ENCODE results near the gene CTDSPL.

CTDSPL gene

GRCh38 chr3:37968813-37969595, 107.3 kb downstream of the CTDSPL start:
- TF ChIP-seq TOX (CRISPR knock-in tag; IDR thresholded peaks at IDR 0.05; ENCODE audit: borderline replicate concordance), result no peak
- TF ChIP-seq ARNTL (CRISPR knock-in tag; IDR thresholded peaks at IDR 0.05; ENCODE audit: borderline replicate concordance, low read depth), result no peak
- TF ChIP-seq ZFP30 (CRISPR knock-in tag; IDR thresholded peaks at IDR 0.05), result no peak
- TF ChIP-seq BACH2 (CRISPR knock-in tag; IDR thresholded peaks at IDR 0.05; ENCODE audit: borderline replicate concordance), result no peak
- no peak for TF ChIP-seq PPARA (CRISPR knock-in tag; IDR thresholded peaks at IDR 0.05; ENCODE audit: borderline replicate concordance)
- no peak for TF ChIP-seq ZNF70 (CRISPR knock-in tag; IDR thresholded peaks at IDR 0.05)
- no peak for TF ChIP-seq CSDC2 (CRISPR knock-in tag; IDR thresholded peaks at IDR 0.05)
- no peak for TF ChIP-seq ESRRG (CRISPR knock-in tag; IDR thresholded peaks at IDR 0.05)
- no peak for TF ChIP-seq CSRNP3 (CRISPR knock-in tag; IDR thresholded peaks at IDR 0.05)
- TF ChIP-seq TCF4 (CRISPR knock-in tag; IDR thresholded peaks at IDR 0.05; ENCODE audit: borderline replicate concordance), result no peak
- no peak for TF ChIP-seq ZNF8 (CRISPR knock-in tag; IDR thresholded peaks at IDR 0.05)
- TF ChIP-seq POU6F1 (CRISPR knock-in tag; IDR thresholded peaks at IDR 0.05; ENCODE audit: borderline replicate concordance, low read depth), result no peak
- no peak for TF ChIP-seq CREB5 (CRISPR knock-in tag; IDR thresholded peaks at IDR 0.05; ENCODE audit: low read depth)
- TF ChIP-seq GLIS3 (CRISPR knock-in tag; IDR thresholded peaks at IDR 0.05), result no peak
- no peak for TF ChIP-seq TSHZ2 (CRISPR knock-in tag; IDR thresholded peaks at IDR 0.05)
- no peak for TF ChIP-seq RARB (CRISPR knock-in tag; IDR thresholded peaks at IDR 0.05)
- TF ChIP-seq SNAI2 (CRISPR knock-in tag; IDR thresholded peaks at IDR 0.05), result no peak
- no peak for TF ChIP-seq ZNF565 (CRISPR knock-in tag; conservative IDR thresholded peaks at IDR 0.05; ENCODE audit: low read depth)
- ATAC-seq, result no peak

GRCh38 chr3:37969596-37970100, 108.0 kb downstream of the CTDSPL start:
- no peak for ATAC-seq
- TF ChIP-seq PATZ1 (CRISPR knock-in tag; IDR thresholded peaks at IDR 0.05; ENCODE audit: borderline replicate concordance) (no peak), PPARA (CRISPR knock-in tag; IDR thresholded peaks at IDR 0.05; ENCODE audit: borderline replicate concordance) (no peak), SNAI2 (CRISPR knock-in tag; IDR thresholded peaks at IDR 0.05) (no peak), TOX (CRISPR knock-in tag; IDR thresholded peaks at IDR 0.05; ENCODE audit: borderline replicate concordance) (no peak), CSDC2 (CRISPR knock-in tag; IDR thresholded peaks at IDR 0.05) (no peak)

GRCh38 chr3:37970802-37971201, 109.1 kb downstream of the CTDSPL start:
- no peak for TF ChIP-seq CREB5 (CRISPR knock-in tag; IDR thresholded peaks at IDR 0.05; ENCODE audit: low read depth)
- TF ChIP-seq ESRRG (CRISPR knock-in tag; IDR thresholded peaks at IDR 0.05), result no peak
- TF ChIP-seq PPARA (CRISPR knock-in tag; IDR thresholded peaks at IDR 0.05; ENCODE audit: borderline replicate concordance), result no peak
- no peak for TF ChIP-seq ZFP3 (CRISPR knock-in tag; IDR thresholded peaks at IDR 0.05)
- no peak for TF ChIP-seq SNAI2 (CRISPR knock-in tag; IDR thresholded peaks at IDR 0.05)
- TF ChIP-seq POU6F1 (CRISPR knock-in tag; IDR thresholded peaks at IDR 0.05; ENCODE audit: borderline replicate concordance, low read depth), result no peak
- no peak for TF ChIP-seq TCF4 (CRISPR knock-in tag; IDR thresholded peaks at IDR 0.05; ENCODE audit: borderline replicate concordance)
- TF ChIP-seq GLIS3 (CRISPR knock-in tag; IDR thresholded peaks at IDR 0.05), result no peak
- no peak for TF ChIP-seq RARB (CRISPR knock-in tag; IDR thresholded peaks at IDR 0.05)
- TF ChIP-seq ZC3H10 (CRISPR knock-in tag; IDR thresholded peaks at IDR 0.05), result no peak
- no peak for TF ChIP-seq CSDC2 (CRISPR knock-in tag; IDR thresholded peaks at IDR 0.05)
- TF ChIP-seq ARNTL (CRISPR knock-in tag; IDR thresholded peaks at IDR 0.05; ENCODE audit: borderline replicate concordance, low read depth), result no peak
- TF ChIP-seq CSRNP3 (CRISPR knock-in tag; IDR thresholded peaks at IDR 0.05), result no peak
- no peak for ATAC-seq

All from SK-N-SH treated with all-trans-retinoic acid at 6 μM for 48 hours (cell line).